ENCODE data around the gene ATP9A. TPM values are rescaled to one million over a fixed set of nuclear protein-coding genes. Genes with fewer than 3 reads are reported as not detected.

The ATP9A gene
- total RNA-seq, 1 donor = 69.1 TPM

DNA sequence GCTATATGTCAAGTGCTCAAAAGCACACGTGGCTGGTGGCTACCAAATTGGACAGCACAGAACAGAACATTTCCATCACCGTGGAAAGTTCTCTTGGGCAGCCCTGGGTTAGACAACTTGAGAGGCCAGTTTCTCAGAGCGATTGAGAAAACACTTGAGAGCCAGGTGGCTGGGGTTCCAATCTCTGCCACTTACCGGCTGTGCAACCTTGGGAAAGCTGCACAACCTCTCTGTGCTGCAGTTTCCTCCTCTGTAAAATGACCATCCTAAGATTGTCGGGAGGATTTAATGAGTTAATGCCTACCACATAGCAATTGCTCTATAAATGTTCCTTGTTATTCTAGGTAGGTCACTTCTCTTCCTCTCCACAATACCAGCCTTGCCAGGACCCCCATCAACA, 200.6 kb downstream of the ATP9A start:
- no peak overlapping the region for H3K4me3 ChIP-seq (ENCODE audit: low read depth, low read length)
- DNase-seq (ENCODE audit: low read depth) = no peak
- TF ChIP-seq, protein P1, sequence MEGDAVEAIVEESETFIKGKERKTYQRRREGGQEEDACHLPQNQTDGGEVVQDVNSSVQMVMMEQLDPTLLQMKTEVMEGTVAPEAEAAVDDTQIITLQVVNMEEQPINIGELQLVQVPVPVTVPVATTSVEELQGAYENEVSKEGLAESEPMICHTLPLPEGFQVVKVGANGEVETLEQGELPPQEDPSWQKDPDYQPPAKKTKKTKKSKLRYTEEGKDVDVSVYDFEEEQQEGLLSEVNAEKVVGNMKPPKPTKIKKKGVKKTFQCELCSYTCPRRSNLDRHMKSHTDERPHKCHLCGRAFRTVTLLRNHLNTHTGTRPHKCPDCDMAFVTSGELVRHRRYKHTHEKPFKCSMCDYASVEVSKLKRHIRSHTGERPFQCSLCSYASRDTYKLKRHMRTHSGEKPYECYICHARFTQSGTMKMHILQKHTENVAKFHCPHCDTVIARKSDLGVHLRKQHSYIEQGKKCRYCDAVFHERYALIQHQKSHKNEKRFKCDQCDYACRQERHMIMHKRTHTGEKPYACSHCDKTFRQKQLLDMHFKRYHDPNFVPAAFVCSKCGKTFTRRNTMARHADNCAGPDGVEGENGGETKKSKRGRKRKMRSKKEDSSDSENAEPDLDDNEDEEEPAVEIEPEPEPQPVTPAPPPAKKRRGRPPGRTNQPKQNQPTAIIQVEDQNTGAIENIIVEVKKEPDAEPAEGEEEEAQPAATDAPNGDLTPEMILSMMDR (IDR thresholded peaks at IDR 0.05; ENCODE audit: insufficient read depth, low read length) = no peak

DNA sequence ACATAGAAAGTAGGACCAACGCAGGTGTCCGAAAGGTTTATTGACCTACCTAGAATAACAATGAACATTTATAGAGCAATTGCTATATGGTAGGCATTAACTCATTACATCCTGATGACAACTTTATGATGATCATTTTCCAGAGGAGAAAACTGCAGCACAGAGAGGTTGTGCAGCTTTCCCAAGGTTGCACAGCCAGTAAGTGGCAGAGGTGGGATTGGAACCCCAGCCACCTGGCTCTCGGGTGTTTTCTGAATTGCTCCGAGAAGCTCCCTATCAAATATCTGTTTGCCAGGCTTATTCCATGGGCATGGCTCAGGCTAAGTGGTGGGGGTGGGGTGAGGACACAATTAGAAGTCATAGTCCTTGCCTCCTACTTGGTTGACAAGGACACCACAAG, 201.6 kb downstream of the ATP9A start:
- TF ChIP-seq, protein P1 (IDR thresholded peaks at IDR 0.05; ENCODE audit: insufficient read depth, low read length) = no peak
- H3K4me3 ChIP-seq (ENCODE audit: low read depth, low read length) = no peak overlapping the region
- no peak for DNase-seq (ENCODE audit: low read depth)

DNA sequence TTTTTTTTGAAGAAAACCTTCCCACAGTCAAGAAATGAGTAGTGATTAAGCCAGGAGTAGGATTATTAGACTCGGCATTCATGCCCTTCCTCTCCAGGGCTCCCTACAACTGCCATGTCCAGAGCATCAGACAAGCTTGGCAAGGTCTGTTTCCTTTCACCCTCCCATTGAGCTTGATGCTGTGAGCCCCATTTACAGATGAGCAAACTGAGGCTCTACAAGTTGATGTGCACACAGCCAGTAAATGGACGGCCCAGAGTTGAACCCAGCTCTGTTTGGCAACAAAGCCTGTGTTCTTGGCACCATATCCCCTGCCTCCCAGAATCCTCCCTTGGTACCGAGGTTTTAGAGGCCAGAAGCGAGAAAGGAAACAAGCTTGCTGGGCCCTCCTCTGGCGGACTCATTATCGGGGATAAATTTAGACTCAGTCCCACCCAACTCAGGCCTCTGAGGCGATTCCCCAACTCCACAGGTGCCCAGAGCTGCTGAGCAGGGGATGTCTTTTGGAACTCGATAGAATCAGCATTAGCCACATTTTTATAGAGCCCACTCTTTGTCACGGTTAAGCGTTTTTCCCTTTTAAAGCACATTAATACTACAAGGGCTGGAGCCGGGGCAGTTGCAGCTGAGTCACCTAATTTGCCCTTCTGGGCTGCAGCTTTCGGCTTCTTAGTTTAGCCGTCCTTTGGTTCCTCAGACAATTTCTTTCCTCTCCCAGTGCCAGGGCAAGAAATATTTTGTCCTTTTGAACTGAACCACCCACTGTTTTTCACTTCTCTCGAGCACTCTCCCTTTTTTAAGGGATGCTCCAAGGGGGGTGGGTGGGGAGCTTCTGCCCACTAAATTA, 202.7 kb downstream of the ATP9A start:
- DNase-seq (ENCODE audit: low read depth) = peak; percentile 61
- TF ChIP-seq, protein P1 (IDR thresholded peaks at IDR 0.05; ENCODE audit: insufficient read depth, low read length) = no peak
- H3K4me3 ChIP-seq (ENCODE audit: low read depth, low read length) = peak overlapping the region; percentile 25

DNA sequence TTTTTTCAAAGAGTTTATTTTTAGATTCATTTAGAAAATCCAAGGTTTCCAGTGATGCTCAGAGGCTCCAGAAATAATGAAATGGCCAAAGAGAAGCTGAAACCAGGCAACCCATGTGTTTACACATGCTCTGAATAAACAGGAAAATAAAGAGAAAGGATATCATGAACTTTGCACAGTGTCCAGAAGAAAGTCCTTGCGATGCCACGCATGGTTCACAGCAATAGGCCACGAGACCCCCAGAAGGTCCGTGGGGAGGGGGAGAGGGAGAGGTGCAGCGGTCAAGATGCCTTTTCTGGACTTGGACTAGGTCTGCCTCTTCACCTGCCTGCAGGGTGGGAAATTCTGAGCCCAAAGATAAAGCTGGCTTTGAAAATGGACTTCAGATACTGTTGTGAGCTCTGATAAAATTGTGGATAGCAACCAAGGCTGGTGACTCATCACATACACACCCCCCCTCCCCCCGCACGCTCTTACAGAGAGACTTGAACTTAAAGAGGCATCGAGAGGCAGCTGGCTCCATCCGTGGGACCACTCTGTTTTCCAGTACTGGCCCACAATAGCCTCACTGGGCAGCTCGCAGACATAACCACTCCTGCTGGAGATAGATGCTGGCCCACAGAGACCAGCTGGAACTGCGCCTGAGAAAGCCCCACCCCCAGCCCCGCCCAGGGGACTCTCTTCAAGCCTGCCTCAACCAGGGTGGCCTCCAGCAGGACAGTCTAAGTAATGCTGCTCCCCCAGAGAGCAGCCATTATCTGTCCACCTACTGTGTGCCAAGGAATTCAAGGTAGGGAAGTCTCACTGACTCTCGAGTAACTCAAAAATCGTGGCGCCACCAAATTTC, 204.5 kb downstream of the ATP9A start:
- peak; percentile 87 for DNase-seq (ENCODE audit: low read depth)
- H3K4me3 ChIP-seq (ENCODE audit: low read depth, low read length) = peak overlapping the region; percentile 68
- TF ChIP-seq, protein P1 (IDR thresholded peaks at IDR 0.05; ENCODE audit: insufficient read depth, low read length) = no peak

GRCh38 chr20:51563174-51563485, 205.1 kb downstream of the ATP9A start:
- H3K4me3 ChIP-seq (ENCODE audit: low read depth, low read length) = peak overlapping the region; percentile 68
- no peak for DNase-seq (ENCODE audit: low read depth)
- TF ChIP-seq, protein P1 (IDR thresholded peaks at IDR 0.05; ENCODE audit: insufficient read depth, low read length) = no peak

GRCh38 chr20:51562332-51563173, 205.6 kb downstream of the ATP9A start:
- peak; percentile 94 for DNase-seq (ENCODE audit: low read depth)
- peak overlapping the region; percentile 68 for H3K4me3 ChIP-seq (ENCODE audit: low read depth, low read length)
- TF ChIP-seq, protein P1 (IDR thresholded peaks at IDR 0.05; ENCODE audit: insufficient read depth, low read length) = no peak
